WI38 (cell line): ENCODE data around the gene CRAMP1.

Experiments used
- H3K4me3 ChIP-seq: 2 replicates; pipeline ENCODE4 v1.5.1; 2011; ENCODE audit warnings: low read depth, mild to moderate bottlenecking, control low read depth, low read length
- TF ChIP-seq, protein P1 (sequence below): IDR thresholded peaks from 2 replicates; pipeline ENCODE4 v1.5.1; 2012; ENCODE audit warnings: low read depth, mild to moderate bottlenecking, control low read depth, low read length

CRAMP1 gene

GRCh38 chr16:1690810-1691209, 78.7 kb downstream of the CRAMP1 start:
- TF ChIP-seq, protein P1, sequence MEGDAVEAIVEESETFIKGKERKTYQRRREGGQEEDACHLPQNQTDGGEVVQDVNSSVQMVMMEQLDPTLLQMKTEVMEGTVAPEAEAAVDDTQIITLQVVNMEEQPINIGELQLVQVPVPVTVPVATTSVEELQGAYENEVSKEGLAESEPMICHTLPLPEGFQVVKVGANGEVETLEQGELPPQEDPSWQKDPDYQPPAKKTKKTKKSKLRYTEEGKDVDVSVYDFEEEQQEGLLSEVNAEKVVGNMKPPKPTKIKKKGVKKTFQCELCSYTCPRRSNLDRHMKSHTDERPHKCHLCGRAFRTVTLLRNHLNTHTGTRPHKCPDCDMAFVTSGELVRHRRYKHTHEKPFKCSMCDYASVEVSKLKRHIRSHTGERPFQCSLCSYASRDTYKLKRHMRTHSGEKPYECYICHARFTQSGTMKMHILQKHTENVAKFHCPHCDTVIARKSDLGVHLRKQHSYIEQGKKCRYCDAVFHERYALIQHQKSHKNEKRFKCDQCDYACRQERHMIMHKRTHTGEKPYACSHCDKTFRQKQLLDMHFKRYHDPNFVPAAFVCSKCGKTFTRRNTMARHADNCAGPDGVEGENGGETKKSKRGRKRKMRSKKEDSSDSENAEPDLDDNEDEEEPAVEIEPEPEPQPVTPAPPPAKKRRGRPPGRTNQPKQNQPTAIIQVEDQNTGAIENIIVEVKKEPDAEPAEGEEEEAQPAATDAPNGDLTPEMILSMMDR, result no peak

DNA sequence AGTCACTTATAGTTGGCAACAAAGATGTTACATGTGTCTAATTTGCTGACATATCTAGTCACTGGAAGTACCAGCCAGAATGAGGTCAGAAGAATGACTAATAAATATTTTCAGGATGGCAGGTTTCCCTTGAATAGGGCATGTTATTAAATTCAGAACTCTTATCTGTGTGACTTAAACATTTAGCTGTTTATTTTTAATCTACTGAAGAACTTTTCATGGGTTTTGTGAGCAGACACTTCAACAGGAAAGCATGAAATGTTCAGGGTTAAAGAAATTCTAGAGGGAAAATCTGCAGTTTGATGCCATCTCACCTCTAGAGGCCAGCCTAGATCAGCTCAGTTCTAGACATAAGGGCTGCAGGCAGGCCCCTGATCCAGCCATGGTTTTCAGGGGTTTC, 79.1 kb downstream of the CRAMP1 start:
- H3K4me3 ChIP-seq, result no peak overlapping the region
- TF ChIP-seq, protein P1, result no peak

More at GRCh38 chr16:1690810-1691209, 78.7 kb downstream of the CRAMP1 start:
- no peak overlapping the region for H3K4me3 ChIP-seq

DNA sequence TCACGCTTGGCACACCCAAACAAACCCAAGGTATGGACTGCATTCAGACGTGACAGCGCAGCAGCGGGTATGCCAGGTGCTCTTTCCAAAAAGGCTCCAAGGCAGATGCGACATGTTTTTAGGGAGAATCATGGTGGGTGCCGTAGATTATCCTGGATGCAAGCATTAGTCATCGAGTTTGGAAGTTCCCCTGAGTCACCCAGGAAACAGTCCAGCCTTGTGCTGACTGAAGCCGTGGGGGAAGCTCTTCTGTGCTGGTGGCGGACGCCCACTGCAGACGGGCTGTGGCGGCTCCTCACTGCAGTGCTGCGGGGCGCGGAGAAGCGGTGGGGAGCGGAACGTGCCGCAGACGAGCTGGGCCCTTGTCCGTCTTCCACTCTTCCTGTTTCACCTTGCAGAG, 79.8 kb downstream of the CRAMP1 start:
- H3K4me3 ChIP-seq, result no peak overlapping the region

DNA sequence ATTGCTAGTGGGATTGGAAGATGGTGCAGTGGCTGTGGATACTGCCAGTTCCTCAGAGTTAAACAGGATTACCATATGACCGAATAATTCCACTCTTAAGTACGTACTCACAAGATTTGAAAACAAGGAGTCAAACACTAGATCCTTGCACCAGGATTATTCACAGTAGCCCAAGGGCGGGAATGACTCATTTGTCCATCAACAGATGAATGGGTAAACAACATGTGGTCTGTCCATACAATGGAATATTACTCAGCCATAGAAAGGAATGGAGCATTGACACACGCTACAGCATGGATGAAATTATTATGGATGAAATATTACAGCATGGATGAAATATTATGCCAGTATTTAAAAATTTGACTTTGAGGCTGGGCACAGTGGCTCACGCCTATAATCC, 84.7 kb downstream of the CRAMP1 start:
- TF ChIP-seq, protein P1, result no peak
- no peak overlapping the region for H3K4me3 ChIP-seq

More for the DNA sequence above, 79.8 kb downstream of the CRAMP1 start:
- TF ChIP-seq, protein P1, result no peak

DNA sequence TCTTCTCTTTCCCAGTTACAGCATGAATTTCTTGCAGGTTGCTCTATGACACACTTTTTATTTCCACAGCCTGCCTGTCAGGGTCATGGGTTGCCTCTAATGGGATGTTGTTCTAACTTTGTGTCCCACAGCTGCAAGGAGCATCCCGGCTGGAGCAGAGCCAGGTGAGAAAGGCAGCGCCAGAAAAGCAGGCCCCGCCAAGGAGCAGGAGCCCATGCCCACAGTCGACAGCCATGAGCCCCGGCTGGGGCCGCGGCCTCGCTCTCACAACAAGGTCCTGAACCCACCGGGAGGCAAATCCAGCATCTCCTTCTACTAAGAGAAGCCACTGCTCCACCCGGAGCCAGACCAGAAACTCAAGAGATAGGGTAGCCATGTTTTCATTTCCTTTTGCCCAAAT, 86.5 kb downstream of the CRAMP1 start:
- TF ChIP-seq, protein P1, result no peak
- no peak overlapping the region for H3K4me3 ChIP-seq

DNA sequence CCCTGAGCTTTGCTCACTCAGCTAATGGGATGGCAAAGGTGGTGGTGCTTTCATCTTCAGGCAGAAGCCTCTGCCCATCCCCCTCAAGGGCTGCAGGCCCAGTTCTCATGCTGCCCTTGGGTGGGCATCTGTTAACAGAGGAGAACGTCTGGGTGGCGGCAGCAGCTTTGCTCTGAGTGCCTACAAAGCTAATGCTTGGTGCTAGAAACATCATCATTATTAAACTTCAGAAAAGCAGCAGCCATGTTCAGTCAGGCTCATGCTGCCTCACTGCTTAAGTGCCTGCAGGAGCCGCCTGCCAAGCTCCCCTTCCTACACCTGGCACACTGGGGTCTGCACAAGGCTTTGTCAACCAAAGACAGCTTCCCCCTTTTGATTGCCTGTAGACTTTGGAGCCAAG, 88.1 kb downstream of the CRAMP1 start:
- TF ChIP-seq, protein P1, result no peak
- H3K4me3 ChIP-seq, result no peak overlapping the region

- no peak overlapping the region for H3K4me3 ChIP-seq
- TF ChIP-seq, protein P1, result no peak
Observed at GRCh38 chr16:1701216-1701878, 89.2 kb downstream of the CRAMP1 start.

DNA sequence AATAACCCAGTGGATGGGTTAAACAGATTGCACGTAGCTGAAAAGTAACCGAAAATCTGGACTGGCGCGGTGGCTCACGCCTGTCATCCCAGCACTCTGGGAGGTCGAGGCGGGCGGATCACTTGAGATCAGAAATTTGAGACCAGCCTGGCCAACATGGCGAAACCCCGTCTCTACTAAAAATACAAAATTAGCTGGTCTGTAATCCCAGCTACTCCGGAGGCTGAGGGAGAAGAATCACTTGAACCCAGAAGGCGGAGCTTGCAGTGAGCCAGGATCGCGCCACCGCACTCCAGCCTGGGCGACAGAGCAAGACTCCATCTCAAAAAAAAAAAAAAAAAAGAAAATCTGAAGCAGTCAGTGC, 93.1 kb downstream of the CRAMP1 start:
- H3K4me3 ChIP-seq, result peak overlapping the region; percentile 91
